GM12878 (cell line): Measurements from ENCODE around the gene SLC12A5. TPM values are rescaled to one million over a fixed set of nuclear protein-coding genes. Genes with fewer than 3 reads are reported as not detected.

Source experiments
- ATAC-seq: fragments of 200-7000 bp; cut with Tn5 transposase; 3 replicates; pipeline ENCODE4 v1.9.1; 2020; ENCODE audit warnings: mild to moderate bottlenecking, moderate library complexity
- BruUV-seq: library from RNA; stranded (reverse); fragments of 400-500 nt; replicated peaks from 2 replicates; lab custom pipeline; 2021; lab: Mats Ljungman, UMichigan
- CTCF ChIA-PET: fragments of 300-600 bp; sonication (Branson Sonifier 250); formaldehyde crosslinking; extraction: SDS; loops from one replicate; lab custom pipeline; 2021; ENCODE audit warnings: inconsistent platforms; lab: Yijun Ruan, JAX
- POLR2A ChIA-PET: fragments of 350-600 bp; formaldehyde crosslinking; extraction: SDS; loops from one replicate; lab custom pipeline; 2021; ENCODE audit warnings: inconsistent platforms; lab: Charles Lee
- RAD21 ChIA-PET: fragments of 300-600 bp; sonication (Branson Sonifier 250); formaldehyde crosslinking; loops from one replicate; lab custom pipeline; 2023; ENCODE audit warnings: antibody characterized with exemption; ENCODE audit not compliant: unreplicated experiment; lab: Charles Lee
- SMC1A ChIA-PET: fragments of 300-600 bp; sonication (Branson Sonifier 250); formaldehyde crosslinking; loops from one replicate; lab custom pipeline; 2023; ENCODE audit not compliant: unreplicated experiment, uncharacterized antibody; lab: Charles Lee
- DNase-seq: peaks from one replicate; pipeline ENCODE4 v3.0.0-alpha.2; 2011; ENCODE audit warnings: low read depth, low spot score
- FAIRE-seq: peaks from 3 replicates; lab custom pipeline; 2011; peaks lifted over from hg19 to GRCh38; lab: Jason Lieb, UNC
- H2AFZ ChIP-seq: 2 replicates; pipeline ENCODE4 v1.6.0; 2011; ENCODE audit warnings: low read depth, low read length, control low read depth; ENCODE audit not compliant: control insufficient read depth
- H3K27ac ChIP-seq: 2 replicates; pipeline ENCODE4 v1.5.1; 2011; ENCODE audit warnings: control low read depth; ENCODE audit not compliant: control insufficient read depth, insufficient read depth
- H3K27me3 ChIP-seq, 2 experiments: replicated peaks in 1 of 2; 2 replicates each; pipeline versions ENCODE4 v1.6.0 to v1.6.1; 2011; ENCODE audit warnings: low read length in 1 of 2; ENCODE audit not compliant: control insufficient read depth in 2 of 2, insufficient read depth in 2 of 2
- H3K36me3 ChIP-seq, 2 experiments: 2 replicates each; pipeline ENCODE4 v1.5.1; 2011; ENCODE audit warnings: low read length in 1 of 2; ENCODE audit not compliant: control insufficient read depth in 2 of 2, insufficient read depth in 2 of 2
- H3K4me1 ChIP-seq: 2 replicates; pipeline ENCODE4 v1.6.1; 2011; ENCODE audit warnings: mild to moderate bottlenecking, low read length, moderate library complexity, mixed read lengths; ENCODE audit not compliant: control insufficient read depth, insufficient read depth
- H3K4me2 ChIP-seq: 2 replicates; pipeline ENCODE4 v1.6.0; 2011; ENCODE audit warnings: control low read depth; ENCODE audit not compliant: control insufficient read depth, insufficient read depth
- H3K4me3 ChIP-seq: fragments of 200-600 bp; sonication (generic); 2 replicates; pipeline ENCODE4 v1.5.1; 2016
- H3K79me2 ChIP-seq: 2 replicates; pipeline ENCODE4 v1.6.0; 2011; ENCODE audit warnings: low read length; ENCODE audit not compliant: control insufficient read depth, insufficient read depth
- H3K9ac ChIP-seq: 2 replicates; pipeline ENCODE4 v1.8.0; 2011; ENCODE audit warnings: low read length, control low read depth, mixed read lengths; ENCODE audit not compliant: control insufficient read depth, insufficient read depth
- H3K9me3 ChIP-seq: replicated peaks from 3 replicates; pipeline ENCODE4 v1.5.1; 2011; ENCODE audit warnings: mild to moderate bottlenecking, low read length; ENCODE audit not compliant: control insufficient read depth, insufficient read depth
- H4K20me1 ChIP-seq: 2 replicates; pipeline ENCODE4 v1.6.0; 2011; ENCODE audit not compliant: control insufficient read depth, insufficient read depth
- BRCA1 ChIP-seq: IDR thresholded peaks from 2 replicates; pipeline ENCODE4 v1.6.1; 2011; ENCODE audit warnings: low read depth, low read length, improper control_type of control experiment
- CBX3 ChIP-seq: fragments of 200-600 bp; sonication (generic); IDR thresholded peaks from 2 replicates; pipeline ENCODE4 v1.6.1; 2016; ENCODE audit warnings: low read depth, borderline replicate concordance
- CREM ChIP-seq: IDR thresholded peaks from 2 replicates; pipeline ENCODE4 v1.6.1; 2014; ENCODE audit warnings: antibody characterized with exemption, low read depth
- DPF2 ChIP-seq: fragments of 450-650 bp; IDR thresholded peaks from 2 replicates; pipeline ENCODE4 v1.6.1; 2017; ENCODE audit warnings: mild to moderate bottlenecking
- ESRRA ChIP-seq: IDR thresholded peaks from 2 replicates; pipeline ENCODE4 v1.6.1; 2012; ENCODE audit warnings: mild to moderate bottlenecking, low read length, improper control_type of control experiment
- MYB ChIP-seq: fragments of 150-350 bp; IDR thresholded peaks from 2 replicates; pipeline ENCODE4 v1.6.1; 2014; ENCODE audit warnings: mild to moderate bottlenecking, low read depth, low read length, borderline replicate concordance
- NKRF ChIP-seq: fragments of 450-650 bp; conservative IDR thresholded peaks from 2 replicates; pipeline ENCODE4 v1.6.1; 2017; ENCODE audit warnings: mild to moderate bottlenecking, moderate library complexity
- PAX5 ChIP-seq: IDR thresholded peaks from 2 replicates; pipeline ENCODE4 v1.6.1; 2011; ENCODE audit warnings: low read depth, low read length, borderline replicate concordance
- POLR2A ChIP-seq: IDR thresholded peaks from 2 replicates; pipeline ENCODE4 v1.6.1; 2011; ENCODE audit warnings: low read depth, mild to moderate bottlenecking, low read length
- SPI1 ChIP-seq: IDR thresholded peaks from 2 replicates; pipeline ENCODE4 v1.6.1; 2011; ENCODE audit warnings: low read depth, mild to moderate bottlenecking, low read length, moderate library complexity, borderline replicate concordance; ENCODE audit not compliant: insufficient read depth
- SUZ12 ChIP-seq: fragments of 200-600 bp; sonication (generic); IDR thresholded peaks from one replicate; pipeline ENCODE4 v1.6.1; 2018; ENCODE audit warnings: antibody characterized with exemption, mild to moderate bottlenecking; ENCODE audit not compliant: unreplicated experiment
- TARDBP ChIP-seq: IDR thresholded peaks from 2 replicates; pipeline ENCODE4 v1.6.1; 2016; ENCODE audit warnings: borderline replicate concordance
- USF1 ChIP-seq: IDR thresholded peaks from 2 replicates; pipeline ENCODE4 v1.6.1; 2011; ENCODE audit warnings: borderline replicate concordance, low read depth, mild to moderate bottlenecking, moderate library complexity, mixed read lengths, low read length; ENCODE audit not compliant: insufficient read depth; ENCODE audit errors: extremely low read length
- WRNIP1 ChIP-seq: IDR thresholded peaks from 2 replicates; pipeline ENCODE4 v1.6.1; 2011; ENCODE audit warnings: low read depth, low read length, improper control_type of control experiment, borderline replicate concordance
- ZNF207 ChIP-seq: fragments of 450-650 bp; IDR thresholded peaks from 2 replicates; pipeline ENCODE4 v1.6.1; 2014; ENCODE audit warnings: antibody characterized with exemption, mild to moderate bottlenecking, borderline replicate concordance
- ZNF24 ChIP-seq: fragments of 450-650 bp; IDR thresholded peaks from 2 replicates; pipeline ENCODE4 v1.6.1; 2017; ENCODE audit warnings: antibody characterized with exemption, mild to moderate bottlenecking
- WGBS: methylation state at CpG from one replicate; pipeline ENCODE4 v1.1.6; 2016; ENCODE audit warnings: low lambda C conversion rate; ENCODE audit not compliant: insufficient replicate concordance, insufficient coverage; ENCODE audit errors: missing lambda C conversion rate; 5-methylcytosine and 5-hydroxymethylcytosine counted together
- in situ Hi-C: fragments of 300-500 bp; cut with MboI; formaldehyde crosslinking; loops from 9 replicates; pipeline ENCODE4 v1.14.3; 2018; ENCODE audit warnings: mixed read lengths
- intact Hi-C: fragments of 100-400 bp; cut with micrococcal nuclease; formaldehyde crosslinking; loops from one replicate; pipeline ENCODE4 v1.14.2; 2022; ENCODE audit not compliant: unreplicated experiment
- polyA plus RNA-seq, 11 experiments: library from polyadenylated mRNA; depleted of rRNA in 4 of 11; unstranded in 6 of 11; stranded (reverse) in 5 of 11; fragments of >200 nt; fragmentation: Nextera tagmentation in 4 of 11; fragmentation: Illumina TruSeq in 1 of 11; extraction: Ambion mirVana in 4 of 11; extraction: Trizol in 1 of 11; gene quantifications; 1 replicate in 1 of 11; 2 replicates in 10 of 11; pipeline versions ENCODE4 v1.2.1 to v1.2.3, GENCODE V29; 2011 to 2016; ENCODE audit warnings: inconsistent platforms in 2 of 11, missing spikeins in 2 of 11, low read depth in 1 of 11
- total RNA-seq, 4 experiments: library from RNA; depleted of rRNA in 3 of 4; stranded (reverse); fragments of >200 nt in 3 of 4; fragmentation: Illumina TruSeq in 1 of 4; extraction: Trizol in 1 of 4; gene quantifications; 2 replicates each; pipeline versions ENCODE4 v1.2.1 to v1.2.3, GENCODE V29; 2013 to 2021

The SLC12A5 gene
- total and polyA plus RNA-seq, 10 of the 15 experiments (the other 5 are each of a cell fraction or from before 2014, with no cell fraction given) = 0.26 to 2.7 (median 1.2) TPM

- FAIRE-seq = no peak
- ATAC-seq = no peak
- TF ChIP-seq WRNIP1 (no peak), POLR2A (no peak), SPI1 (no peak), NKRF (no peak), CBX3 (no peak), SUZ12 (no peak), DPF2 (no peak), TARDBP (no peak), ESRRA (no peak), ZNF24 (no peak), MYB (no peak), USF1 (no peak), BRCA1 (no peak), PAX5 (no peak), ZNF207 (no peak), CREM (no peak)
- SMC1A ChIA-PET = interaction anchor here (0.6 to 2.0 kb wide), 8 partner anchors 23 to 473 kb away, joined by 3 to 12 read pairs (median 4); no protein-coding TSS in a partner anchor
- in situ Hi-C loops (no loop called here), intact Hi-C loops (loop anchor here (5.0 kb wide), 1 partner anchor 41 kb away; the partner anchor contains the start of gene ZNF335)
- no peaks in the 10 kb centered on the region for H4K20me1 ChIP-seq
- POLR2A ChIA-PET = no interaction called here
- H3K27ac ChIP-seq = no peak overlapping the region
- no peak for DNase-seq
- H3K4me3 ChIP-seq = no peak overlapping the region
- no peaks in the 10 kb centered on the region for H3K36me3 ChIP-seq
- RAD21 ChIA-PET = interaction anchor here (0.9 to 6.6 kb wide), 6 partner anchors 21 to 79 kb away, joined by 3 to 66 read pairs (median 10); partner anchors contain the start of gene PCIF1
- CTCF ChIA-PET = interaction anchor here (0.6 to 11.5 kb wide), 25 partner anchors 8 to 803 kb away, joined by 3 to 190 read pairs (median 5); partner anchors contain the start of gene ZSWIM1
- no peaks in the 10 kb centered on the region for H3K79me2 ChIP-seq
- H3K9me3 ChIP-seq = no peaks in the 10 kb centered on the region; the same call in 2 of the 3 replicates
- no peak overlapping the region for H2AFZ ChIP-seq
- no peak overlapping the region for H3K9ac ChIP-seq
- no peak overlapping the region for H3K4me2 ChIP-seq
- BruUV-seq = no TSS peak
- 15% methylated on average over 4 of the region's 10 CpGs for WGBS
- H3K4me1 ChIP-seq = peaks cover 21% of the 10 kb centered on the region
- peaks cover 11 to 12% of the 10 kb centered on the region in 2 experiments; a peak in 3 of 4 replicates for H3K27me3 ChIP-seq
Measured at GRCh38 chr20:46012921-46013320, 16.1 kb upstream of the SLC12A5 start.
